Measurements from ENCODE around the gene LAMP2. TPM values are rescaled to one million over a fixed set of nuclear protein-coding genes. Genes with fewer than 3 reads are reported as not detected.

LAMP2 gene
- total and polyA plus RNA-seq, 2 of the 8 experiments (the other 6 are each of a cell fraction or from before 2014, with no cell fraction given) = 21.2 to 29.9 TPM

- H3K27ac ChIP-seq (ENCODE audit: low read depth, low read length) = no peak overlapping the region
- no peaks in the 10 kb centered on the region for H3K79me1 ChIP-seq (ENCODE audit: low read depth, low read length)
- no peak for DNase-seq (ENCODE audit: low read depth in 1 of 2, low spot score in 2 of 2)
- H2BK120ac ChIP-seq (replicated peaks; ENCODE audit: low read depth, low read length) = no peak overlapping the region
- no peak overlapping the region for H3K23ac ChIP-seq (ENCODE audit: insufficient read length)
- no peak overlapping the region for H3K18ac ChIP-seq (ENCODE audit: extremely low read depth, low read length)
- H3K4me1 ChIP-seq (replicated peaks in 1 of 4; ENCODE audit: control insufficient read depth in 3 of 4, insufficient read depth in 4 of 4, low read length in 3 of 4) = no peaks in the 10 kb centered on the region
- no peak overlapping the region for H2BK5ac ChIP-seq (ENCODE audit: low read depth, low read length)
- no peak overlapping the region for H3K14ac ChIP-seq (ENCODE audit: insufficient read length)
- no peak overlapping the region for H4K5ac ChIP-seq (ENCODE audit: insufficient read length, low read depth, low read length)
- H2AFZ ChIP-seq (ENCODE audit: low read length) = no peak overlapping the region
- CTCF ChIA-PET (ENCODE audit: partially characterized antibody) = interaction anchor here (0.7 to 1.2 kb wide), 2 partner anchors 56 to 110 kb away, joined by 3 read pairs; no protein-coding TSS in a partner anchor
- WGBS, 2 experiments (ENCODE audit: extremely low coverage in 1 of 2, insufficient coverage in 1 of 2, insufficient read length in 1 of 2, insufficient replicate concordance in 2 of 2, low coverage in 1 of 2, low lambda C conversion rate in 2 of 2, missing lambda C conversion rate in 1 of 2) = 75% methylated on average over 2 of the region's 2 CpGs; no CpG with 5 or more reads in 1 of the 2 experiments
- FAIRE-seq = no peak
- H4K91ac ChIP-seq (replicated peaks; ENCODE audit: insufficient read length, low read length) = no peak overlapping the region
- no peak overlapping the region for H3K4me2 ChIP-seq (ENCODE audit: insufficient read depth in 1 of 2, low read depth in 2 of 2, low read length in 2 of 2)
- no peak overlapping the region for H4K8ac ChIP-seq (ENCODE audit: extremely low read depth, insufficient read depth, low read length)
- no peaks in the 10 kb centered on the region for H3K79me2 ChIP-seq (ENCODE audit: control insufficient read depth in 1 of 2, insufficient read depth in 2 of 2, low read length in 2 of 2)
- no peaks in the 10 kb centered on the region for H4K20me1 ChIP-seq (replicated peaks in 1 of 2; ENCODE audit: control insufficient read depth in 1 of 2, insufficient read depth in 2 of 2, low read length in 2 of 2)
- no peak overlapping the region for H2BK15ac ChIP-seq (ENCODE audit: low read length)
- H2BK12ac ChIP-seq (ENCODE audit: low read depth, low read length) = no peak overlapping the region
- H3K56ac ChIP-seq (replicated peaks; ENCODE audit: insufficient read length, low read depth, low read length) = no peak overlapping the region
- H3K27me3 ChIP-seq (replicated peaks in 1 of 4; ENCODE audit: control insufficient read depth in 3 of 4, extremely low read depth in 1 of 4, insufficient read depth in 3 of 4, low read length in 3 of 4) = no peaks in the 10 kb centered on the region
- no peaks in the 10 kb centered on the region for H3K23me2 ChIP-seq (ENCODE audit: low read depth, low read length)
- no peak overlapping the region for H2BK20ac ChIP-seq (ENCODE audit: low read length)
- H3K4me3 ChIP-seq (ENCODE audit: extremely low read depth in 1 of 4, insufficient read depth in 2 of 4, low read depth in 3 of 4, low read length in 4 of 4) = no peak overlapping the region
- no peak overlapping the region for H2AK5ac ChIP-seq (ENCODE audit: low read depth, low read length)
- POLR2A ChIA-PET (ENCODE audit: partially characterized antibody) = no interaction called here
- no peak overlapping the region for H3K9ac ChIP-seq (replicated peaks in 1 of 4; ENCODE audit: extremely low read depth in 1 of 4, low read depth in 3 of 4, low read length in 3 of 4)
- H3K36me3 ChIP-seq (ENCODE audit: control insufficient read depth in 2 of 4, insufficient read depth in 4 of 4, low read length in 3 of 4) = no peaks in the 10 kb centered on the region
- H3K9me3 ChIP-seq (ENCODE audit: insufficient read depth in 2 of 2, low read depth in 1 of 2, low read length in 1 of 2) = no peaks in the 10 kb centered on the region
- no peak overlapping the region for H3K4ac ChIP-seq (replicated peaks; ENCODE audit: insufficient read length, low read depth, low read length)
- no peak for TF ChIP-seq SIX5 (IDR thresholded peaks at IDR 0.05; ENCODE audit: low read depth, low read length)
- no peak for TF ChIP-seq MAX (IDR thresholded peaks at IDR 0.05)
- TF ChIP-seq ATF3 (IDR thresholded peaks at IDR 0.05; ENCODE audit: insufficient read depth, low read depth, low read length) = no peak
- TF ChIP-seq POU5F1 (IDR thresholded peaks at IDR 0.05; ENCODE audit: low read depth, low read length) = no peak
- no peak for TF ChIP-seq HDAC2 (IDR thresholded peaks at IDR 0.05; ENCODE audit: borderline replicate concordance in 1 of 2, low read depth in 2 of 2, low read length in 2 of 2)
- no peak for TF ChIP-seq RAD21 (IDR thresholded peaks at IDR 0.05 in 1 of 2, conservative IDR thresholded peaks at IDR 0.05 in 1 of 2; ENCODE audit: low read depth in 2 of 2, low read length in 2 of 2)
- TF ChIP-seq MAFK (IDR thresholded peaks at IDR 0.05; ENCODE audit: low read depth, low read length) = no peak
- TF ChIP-seq EZH2 (IDR thresholded peaks at IDR 0.05; ENCODE audit: low read depth, low read length, severe bottlenecking) = no peak
- no peak for TF ChIP-seq USF2 (IDR thresholded peaks at IDR 0.05; ENCODE audit: low read length)
- no peak for TF ChIP-seq HDAC6 (IDR thresholded peaks at IDR 0.05; ENCODE audit: low read depth, low read length)
- TF ChIP-seq TAF7 (optimal IDR thresholded peaks at IDR 0.05; ENCODE audit: borderline replicate concordance, low read depth, low read length) = no peak
- no peak for TF ChIP-seq CBX8 (IDR thresholded peaks at IDR 0.05; ENCODE audit: borderline replicate concordance, low read depth, low read length)
These were observed 40.8 kb downstream of the LAMP2 start for GRCh38 chrX:120428309-120428708.
